DOHH2 (cell line): ENCODE measurements around the gene SPARC.

Experiments
- CTCF ChIP-seq: fragments of 200-600 bp; sonication (generic); IDR thresholded peaks from one replicate; pipeline ENCODE4 v1.5.1; 2014; ENCODE audit warnings: antibody characterized with exemption, mild to moderate bottlenecking, low read depth, low read length; ENCODE audit not compliant: poor library complexity, severe bottlenecking
- EZH2phosphoT487 ChIP-seq: fragments of 200-600 bp; sonication (generic); IDR thresholded peaks from 2 replicates; pipeline ENCODE4 v1.6.1; 2017; ENCODE audit warnings: borderline replicate concordance, mild to moderate bottlenecking, antibody characterized with exemption, low read length, moderate library complexity, mixed read lengths

DNA sequence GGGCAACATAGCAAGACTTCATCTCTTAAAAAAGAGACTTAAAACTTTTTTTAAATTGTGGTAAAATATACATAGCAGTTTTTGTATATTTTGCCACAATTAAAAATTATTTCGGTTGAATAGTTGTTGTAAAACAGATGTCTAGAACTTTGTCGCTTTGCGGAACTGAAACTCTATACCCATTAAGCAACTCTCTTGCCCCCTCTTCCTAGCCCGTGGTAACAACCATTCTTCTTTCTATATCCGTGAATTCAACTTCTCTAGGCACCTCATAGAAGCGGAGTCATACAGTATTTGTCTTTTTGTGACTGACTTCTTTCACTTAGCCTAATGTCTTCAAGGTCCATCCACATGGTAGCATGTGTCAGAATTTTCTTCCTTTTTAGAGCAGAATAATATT is 43.3 kb downstream of the SPARC start:
- TF ChIP-seq CTCF (no peak), EZH2phosphoT487 (no peak)
